ENCODE data around the gene EIF2A.
A peak's percentile ranks its signal among the peaks of the same experiment; 100 is the strongest.
"Not testable (repeated sequence)": the region's sequence is repeated elsewhere in the genome, so short reads cannot be mapped to it uniquely, and the experiment has no call there.

Gene EIF2A

DNA sequence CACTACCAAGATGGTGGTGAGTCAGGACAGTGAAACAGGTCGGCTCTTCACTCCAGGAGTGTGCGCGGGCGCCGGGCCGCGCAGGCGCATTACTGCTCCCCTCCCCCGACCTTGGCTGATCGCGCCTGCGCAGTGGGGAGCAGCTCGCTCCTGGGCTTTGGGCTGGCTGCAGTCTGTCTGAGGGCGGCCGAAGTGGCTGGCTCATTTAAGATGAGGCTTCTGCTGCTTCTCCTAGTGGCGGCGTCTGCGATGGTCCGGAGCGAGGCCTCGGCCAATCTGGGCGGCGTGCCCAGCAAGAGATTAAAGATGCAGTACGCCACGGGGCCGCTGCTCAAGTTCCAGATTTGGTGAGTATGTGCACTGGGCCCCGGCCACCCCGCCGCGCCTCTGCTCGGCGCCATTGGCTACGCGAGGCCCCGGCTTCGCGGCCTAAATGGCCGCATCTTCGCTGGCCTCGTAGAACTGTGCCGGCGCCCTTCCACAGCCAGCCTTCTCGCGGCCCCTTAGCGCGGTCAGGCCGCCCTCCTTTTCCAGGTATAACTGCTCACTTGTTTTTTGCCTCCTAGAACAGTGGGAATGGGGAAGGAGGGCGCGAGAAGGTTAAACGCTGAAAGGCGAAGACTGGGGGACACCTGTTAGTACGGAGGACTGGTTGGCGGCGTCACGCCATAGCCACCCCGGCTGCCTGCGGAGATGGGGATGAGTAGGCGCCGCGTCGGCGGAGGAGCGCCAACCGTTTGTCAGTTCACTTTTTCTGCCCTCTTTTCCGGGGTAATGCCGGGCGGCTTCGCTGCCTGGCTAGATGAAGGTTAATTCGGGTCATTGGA lies 56.8 kb downstream of the EIF2A start, which contains the start of gene SELENOT:
TSS of gene SELENOT (plus strand) at position 169 of the 827 bp plus-strand sequence. CDS start at position 211, 42 bp downstream.
- DNase-seq, result peak; percentile 90 to 96 (median 92)

DNA sequence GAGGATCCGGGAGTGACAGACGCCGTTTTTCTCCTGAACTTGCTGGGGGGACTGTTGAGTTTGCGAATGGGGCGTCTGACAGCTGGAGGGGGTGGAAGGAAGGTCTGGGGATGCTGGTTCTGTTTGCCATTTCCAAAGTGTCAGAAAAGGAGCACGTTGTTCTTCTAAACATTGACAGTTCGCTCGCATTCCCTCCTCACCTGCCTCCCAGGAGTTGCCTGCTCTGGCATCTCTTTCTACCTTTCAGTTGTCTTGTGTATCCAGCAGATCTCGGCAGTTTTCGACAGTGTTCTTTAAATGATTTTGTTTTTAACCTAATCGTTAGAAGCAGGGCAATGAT lies 57.4 kb downstream of the EIF2A start:
- DNase-seq, result no peak

- peak in 1 of 5 donors; percentile 27 for DNase-seq
These were observed 59.5 kb downstream of the EIF2A start for GRCh38 chr3:150605998-150606641.

- no peak for DNase-seq
These were observed 60.9 kb downstream of the EIF2A start for GRCh38 chr3:150607267-150608065.

GRCh38 chr3:150609988-150610387 lies 63.4 kb downstream of the EIF2A start:
- no peak for DNase-seq

- no peak for DNase-seq
These were observed 64.2 kb downstream of the EIF2A start for GRCh38 chr3:150610785-150611184.

DNA sequence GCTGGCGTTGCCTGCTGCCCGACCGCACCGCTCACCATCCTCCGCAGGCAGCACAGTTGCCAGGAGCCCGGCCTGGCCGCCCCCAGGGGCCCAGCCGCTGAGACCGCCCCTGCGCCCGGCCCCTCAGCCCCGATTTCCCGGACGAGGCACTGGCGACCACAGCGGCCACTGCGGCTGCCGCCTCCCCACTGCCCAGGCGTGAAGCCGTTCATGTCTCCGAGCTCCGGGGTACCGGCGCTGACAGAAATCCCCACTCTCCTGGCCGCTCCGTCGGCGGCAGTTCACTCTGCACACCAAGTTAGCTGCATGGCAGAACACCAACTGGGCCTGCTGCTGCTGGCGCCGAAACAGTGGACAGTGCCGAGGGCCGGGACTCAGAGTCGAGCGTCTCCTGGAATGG lies 65.1 kb downstream of the EIF2A start:
- DNase-seq, result no peak

DNA sequence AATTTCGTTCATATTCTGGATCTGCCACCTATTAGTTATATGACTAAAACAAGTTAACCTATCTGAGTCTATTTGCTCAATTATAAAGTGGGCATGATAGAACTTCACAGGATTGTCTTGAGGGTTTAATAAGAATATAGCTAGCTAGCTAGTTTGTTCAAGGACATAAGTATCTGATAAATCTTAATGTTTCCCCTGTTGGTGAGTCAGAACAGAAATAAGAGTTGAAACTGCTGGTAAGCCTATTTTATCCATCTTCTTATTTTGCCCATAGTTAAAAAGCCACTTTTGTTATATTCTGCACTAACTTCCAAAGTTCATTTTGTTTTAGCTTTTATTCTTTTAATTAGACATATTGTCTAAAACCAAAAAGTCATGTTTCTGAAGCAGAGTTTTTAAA lies 65.9 kb downstream of the EIF2A start:
- DNase-seq, result peak in 1 of 5 donors; percentile 17

DNA sequence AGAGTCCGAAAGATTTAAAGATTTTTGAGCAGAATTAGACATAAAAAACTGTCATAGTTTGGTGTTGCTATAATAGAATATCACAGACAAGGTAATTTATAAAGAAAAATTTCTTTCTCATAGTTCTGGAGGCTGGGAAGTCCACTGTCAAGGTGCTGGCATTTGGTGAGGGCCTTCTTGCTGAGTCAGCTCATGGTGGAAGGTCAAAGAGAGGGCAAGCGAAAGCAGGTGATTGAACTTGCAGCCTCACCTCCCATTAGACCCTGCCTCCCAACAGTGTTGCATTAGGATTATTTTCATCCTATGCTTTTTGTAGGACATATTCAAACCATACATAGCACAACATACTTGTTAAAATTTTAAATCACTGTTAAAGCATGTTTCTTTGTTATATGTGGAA lies 66.4 kb downstream of the EIF2A start:
- DNase-seq, result no peak

DNA sequence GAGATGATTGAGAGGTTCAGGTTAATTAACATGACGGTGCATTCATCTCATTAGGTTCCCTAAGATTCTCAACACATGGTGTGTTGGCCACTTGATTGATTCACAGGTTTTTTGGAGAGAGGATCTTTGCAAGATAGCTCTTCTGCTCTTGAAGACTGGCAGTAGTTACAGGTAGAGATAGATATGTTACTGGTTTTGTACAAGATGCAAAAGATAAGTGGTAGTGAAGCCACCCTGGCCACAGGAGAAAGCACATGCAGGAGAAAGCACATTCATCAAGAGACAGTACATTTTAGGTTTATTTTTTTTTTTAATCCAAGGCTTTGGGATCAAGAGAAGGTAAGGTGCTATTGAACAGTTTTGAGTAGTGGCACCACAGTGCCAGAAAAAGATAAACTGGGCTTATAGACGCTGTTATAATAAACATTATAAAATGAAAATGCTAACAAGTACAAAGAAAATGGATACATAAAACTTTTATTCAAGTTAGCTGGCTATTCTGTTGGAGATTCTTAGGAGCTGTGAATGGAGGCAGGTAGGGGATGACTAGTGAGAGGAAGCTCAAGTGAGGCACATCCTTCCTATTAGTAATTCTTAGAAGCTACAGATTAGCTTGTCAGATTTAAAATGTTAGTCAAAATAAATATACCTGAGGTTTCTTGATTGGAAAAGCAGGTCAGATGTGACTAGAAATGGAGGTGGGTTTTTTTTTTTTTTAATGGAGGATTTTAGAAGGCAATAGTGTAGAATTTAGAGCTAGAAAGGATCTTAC lies 67.3 kb downstream of the EIF2A start:
- DNase-seq, result peak in 1 of 5 donors; percentile 52

DNA sequence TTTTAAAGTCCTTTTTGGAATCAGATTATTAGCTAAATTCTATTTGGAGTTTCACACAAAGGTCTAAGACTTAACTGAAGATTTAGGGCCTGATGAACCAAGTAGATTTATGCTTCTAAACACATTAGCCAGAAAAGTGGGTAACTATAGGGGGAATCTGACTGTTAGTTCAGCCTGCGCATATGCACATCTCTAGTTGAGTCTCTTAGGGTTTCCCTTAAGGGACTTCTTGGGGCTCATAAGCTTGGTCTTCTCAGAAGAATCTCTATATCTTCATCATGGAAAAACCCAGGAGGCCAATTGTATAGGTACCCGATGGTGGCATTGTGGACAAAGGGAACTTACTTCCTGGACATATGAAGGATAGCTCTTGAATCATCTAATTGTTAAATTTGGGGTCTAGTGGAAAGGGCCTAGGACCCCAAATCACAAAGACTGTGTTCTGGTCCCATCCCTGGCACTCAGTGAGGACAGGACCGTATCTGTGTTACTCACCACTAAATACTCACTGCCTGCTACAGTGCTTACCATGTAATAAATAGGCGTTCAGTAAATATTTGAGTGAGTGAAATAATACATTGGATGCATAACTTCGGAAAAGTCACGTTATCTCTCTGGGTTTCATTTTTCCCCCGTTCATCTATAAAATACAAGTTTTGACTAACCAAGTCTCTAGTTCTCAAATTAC lies 73.6 kb downstream of the EIF2A start:
- no peak for DNase-seq

DNA sequence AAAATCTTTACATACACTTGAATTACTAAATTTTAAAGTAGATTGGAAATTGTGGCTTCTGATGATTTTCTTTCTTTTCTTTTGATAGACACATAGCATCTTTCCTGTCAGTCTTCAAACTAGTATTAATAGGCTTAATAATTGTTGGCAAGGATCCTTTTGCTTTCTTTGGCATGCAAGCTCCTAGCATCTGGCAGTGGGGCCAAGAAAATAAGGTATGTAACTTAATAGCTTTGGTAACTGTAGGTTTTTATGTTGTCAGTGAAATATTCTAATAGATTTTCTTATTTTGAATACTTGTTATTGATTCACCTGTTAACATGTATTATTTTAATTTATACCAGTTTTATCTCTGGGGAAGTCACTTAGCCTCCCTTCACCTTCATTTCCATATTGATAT lies 76.4 kb downstream of the EIF2A start:
- not testable (repeated sequence) for DNase-seq

DNA sequence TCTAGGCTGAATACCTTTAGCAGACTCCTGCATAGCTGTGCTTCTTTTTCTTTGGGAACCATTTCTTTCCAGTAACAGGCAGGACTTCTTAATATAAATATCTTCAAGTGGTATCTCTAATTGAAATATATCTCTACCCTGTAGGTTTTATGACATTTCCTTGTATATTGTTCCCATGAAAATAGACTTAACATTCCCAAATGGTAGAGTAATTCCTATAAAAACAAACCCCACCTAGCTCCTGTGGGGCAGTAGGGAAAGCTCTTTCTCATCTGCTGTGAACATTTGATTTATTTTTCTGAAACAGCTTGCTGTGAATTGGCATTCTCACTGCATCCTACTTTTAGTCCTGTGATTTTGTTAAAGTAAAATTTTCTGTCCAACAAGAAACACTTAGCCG lies 77.4 kb downstream of the EIF2A start:
- no peak for DNase-seq

DNA sequence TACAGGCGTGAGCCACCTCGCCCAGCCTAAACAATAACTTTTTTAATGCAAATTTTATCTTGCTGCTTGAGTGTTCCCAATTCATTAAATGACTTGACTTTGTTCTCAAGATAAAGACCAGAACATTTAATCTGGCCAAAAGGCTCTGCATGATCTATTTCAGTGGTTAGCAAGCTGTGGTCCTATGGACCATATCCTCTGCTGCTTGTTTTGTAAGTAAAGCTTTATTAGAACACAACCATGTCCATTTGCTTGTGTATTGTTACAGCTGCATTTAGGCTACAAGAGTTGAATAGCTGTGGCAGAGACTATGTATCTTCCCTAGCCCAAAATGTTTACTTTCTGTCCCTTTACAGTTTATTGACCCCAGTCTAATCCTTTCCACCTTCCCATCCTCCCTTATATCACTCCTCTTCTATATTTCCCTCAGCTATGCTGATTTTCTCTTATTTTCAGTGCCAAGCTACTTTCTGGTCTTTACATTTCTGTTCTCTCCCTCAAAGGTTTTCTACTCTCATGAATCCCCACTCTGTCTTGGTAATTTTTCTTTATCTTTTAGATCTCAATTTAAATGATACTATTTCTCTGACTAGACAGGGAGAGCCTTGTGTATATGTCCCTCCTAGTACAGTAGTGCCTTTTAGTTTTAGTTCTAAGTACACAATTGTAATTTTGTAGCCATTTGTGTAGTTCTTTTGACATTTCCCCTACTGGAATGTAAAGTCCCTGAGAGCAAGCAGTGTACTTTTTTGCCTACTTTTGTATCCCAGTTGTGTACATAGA lies 79.8 kb downstream of the EIF2A start:
- DNase-seq, result no peak

DNA sequence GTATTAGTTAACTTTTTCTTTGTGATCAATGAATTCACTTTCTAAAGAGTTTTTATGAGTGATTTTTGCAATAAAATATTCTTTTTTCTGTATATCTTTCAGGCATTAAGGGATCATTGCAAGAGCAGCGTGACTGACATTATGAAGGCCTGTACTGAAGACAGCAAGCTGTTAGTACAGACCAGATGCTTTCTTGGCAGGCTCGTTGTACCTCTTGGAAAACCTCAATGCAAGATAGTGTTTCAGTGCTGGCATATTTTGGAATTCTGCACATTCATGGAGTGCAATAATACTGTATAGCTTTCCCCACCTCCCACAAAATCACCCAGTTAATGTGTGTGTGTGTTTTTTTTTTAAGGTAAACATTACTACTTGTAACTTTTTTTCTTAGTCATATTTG lies 81.0 kb downstream of the EIF2A start:
- DNase-seq, result no peak

DNA sequence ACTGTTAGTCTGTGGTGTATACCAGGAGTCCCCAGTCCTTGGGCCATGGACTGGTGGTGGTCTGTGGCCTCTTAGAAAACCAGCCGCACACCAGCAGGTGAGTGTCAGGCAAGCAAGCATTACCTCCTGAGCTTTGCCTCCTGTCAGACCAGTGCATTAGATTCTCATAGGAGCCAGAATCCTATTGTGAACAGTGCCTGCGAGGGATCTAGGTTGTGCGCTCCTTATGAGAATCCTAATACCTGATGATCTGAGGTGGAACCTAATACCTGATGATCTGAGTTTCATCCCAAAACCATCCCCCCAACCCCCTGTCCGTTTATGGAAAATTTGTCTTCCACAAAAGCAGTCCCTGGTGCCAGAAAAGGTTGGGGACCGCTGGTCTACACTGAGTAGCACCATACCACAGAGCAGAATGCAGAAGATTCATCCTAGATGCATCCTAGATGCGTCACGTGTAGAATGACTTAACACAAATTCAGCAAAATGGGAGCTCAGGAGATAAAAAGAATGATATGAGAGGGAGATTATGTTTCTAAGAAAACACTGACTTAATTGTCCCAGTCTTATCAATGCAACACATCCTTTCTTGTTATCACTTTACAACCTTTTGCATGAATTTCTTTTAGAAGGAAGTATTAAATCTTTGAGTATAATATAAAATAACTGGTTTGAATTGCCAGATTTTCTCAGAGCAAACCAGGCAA lies 85.1 kb downstream of the EIF2A start:
- DNase-seq, result no peak

DNA sequence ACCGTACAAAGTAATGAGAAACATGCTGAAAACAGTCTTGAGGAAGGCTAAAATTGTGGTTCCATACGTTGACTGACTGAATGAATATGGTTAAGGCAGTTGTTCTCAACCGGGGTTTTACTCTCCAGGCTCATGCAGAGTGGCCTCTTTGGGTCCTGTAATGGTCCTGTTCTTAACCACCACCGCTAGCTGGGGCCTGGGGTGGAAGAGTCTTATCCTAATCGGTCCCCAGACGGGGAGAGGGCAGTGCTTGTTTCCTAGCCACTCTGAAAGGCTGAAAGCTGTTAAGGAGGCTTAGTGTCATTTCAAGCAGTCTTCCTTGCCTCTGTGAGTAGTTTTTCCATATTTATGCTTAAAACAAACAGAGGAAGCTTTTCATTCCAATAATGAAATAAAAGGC lies 88.5 kb downstream of the EIF2A start:
- no peak for DNase-seq

DNA sequence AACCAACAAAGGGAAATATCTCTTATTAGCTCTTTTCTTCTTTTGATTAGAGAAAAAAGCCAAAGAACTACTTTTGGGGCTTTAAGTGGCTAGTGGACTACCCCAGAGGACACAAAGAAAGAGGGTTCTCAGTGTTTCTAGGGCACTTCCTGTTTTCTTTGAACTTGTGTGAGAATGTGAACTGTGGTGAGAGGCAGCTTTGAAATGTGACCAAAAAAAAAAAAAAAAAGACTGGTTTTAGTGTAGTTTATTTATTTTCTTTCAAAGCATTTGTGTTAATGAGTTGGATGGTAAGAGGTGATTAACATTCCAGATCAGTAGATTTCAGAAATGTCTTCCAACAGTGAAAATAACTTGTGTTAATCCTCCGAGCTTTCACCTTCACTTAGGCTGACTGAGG lies 88.9 kb downstream of the EIF2A start:
- DNase-seq, result peak in 1 of 5 donors; percentile 64
